K562 (cell line): ENCODE data around the gene ANKRD65. TPM values are rescaled to one million over a fixed set of nuclear protein-coding genes. Genes with fewer than 3 reads are reported as not detected.

Experiments
- BRCA1 ChIP-seq, 2 experiments: fragments of 450-650 bp in 1 of 2; sonication (generic) in 1 of 2; formaldehyde crosslinking in 1 of 2; IDR thresholded peaks; 2 replicates each; pipeline versions ENCODE4 v1.5.0 to v1.6.1; 2017 to 2020; ENCODE audit warnings: mild to moderate bottlenecking in 1 of 2, missing genetic modification reagents in 1 of 2
- BRF2 ChIP-seq: IDR thresholded peaks from 3 replicates; pipeline ENCODE4 v1.6.1; 2011; ENCODE audit warnings: borderline replicate concordance, mild to moderate bottlenecking; ENCODE audit not compliant: insufficient read length, insufficient read depth
- FOXP1 ChIP-seq: sonication (generic); formaldehyde crosslinking; IDR thresholded peaks from 2 replicates; pipeline ENCODE4 v1.8.0; 2022; ENCODE audit warnings: mild to moderate bottlenecking, missing genetic modification reagents
- GATAD2A ChIP-seq: fragments of 450-650 bp; IDR thresholded peaks from 2 replicates; pipeline ENCODE4 v1.6.1; 2017
- GTF2A2 ChIP-seq: IDR thresholded peaks from 2 replicates; pipeline ENCODE4 v1.6.1; 2016; ENCODE audit warnings: mild to moderate bottlenecking, missing genetic modification characterization, missing compliant biosample characterization
- HMG20B ChIP-seq: fragments of 250-450 bp; sonication (Bioruptor Pico); IDR thresholded peaks from 2 replicates; pipeline ENCODE4 v1.5.0; 2021; ENCODE audit warnings: mild to moderate bottlenecking
- ILK ChIP-seq: fragments of 450-650 bp; IDR thresholded peaks from 2 replicates; pipeline ENCODE4 v1.6.1; 2016; ENCODE audit warnings: missing genetic modification characterization, low read depth, mild to moderate bottlenecking, missing compliant biosample characterization, moderate library complexity, borderline replicate concordance
- KLF13 ChIP-seq: fragments of 450-650 bp; IDR thresholded peaks from 2 replicates; pipeline ENCODE4 v1.6.1; 2016; ENCODE audit warnings: missing genetic modification characterization, low read depth, mild to moderate bottlenecking, missing compliant biosample characterization, moderate library complexity, borderline replicate concordance
- LCOR ChIP-seq: sonication (generic); formaldehyde crosslinking; IDR thresholded peaks from 2 replicates; pipeline ENCODE4 v1.8.0; 2022; ENCODE audit warnings: mild to moderate bottlenecking, missing genetic modification reagents
- MYNN ChIP-seq, 2 experiments: sonication (generic); formaldehyde crosslinking in 1 of 2; IDR thresholded peaks; 2 replicates each; pipeline versions ENCODE4 v1.5.0 to v1.6.1; 2016 to 2020; ENCODE audit warnings: antibody characterized with exemption in 1 of 2, missing genetic modification reagents in 1 of 2
- NCOA6 ChIP-seq: fragments of 450-650 bp; IDR thresholded peaks from 2 replicates; pipeline ENCODE4 v1.6.1; 2017; ENCODE audit warnings: mild to moderate bottlenecking
- NR3C1 ChIP-seq: sonication (generic); formaldehyde crosslinking; IDR thresholded peaks from 2 replicates; pipeline ENCODE4 v1.8.1; 2022; ENCODE audit warnings: missing genetic modification reagents
- RFX1 ChIP-seq: fragments of 450-650 bp; IDR thresholded peaks from 2 replicates; pipeline ENCODE4 v1.6.1; 2016; ENCODE audit warnings: mild to moderate bottlenecking, moderate library complexity
- USF1 ChIP-seq: sonication (generic); formaldehyde crosslinking; IDR thresholded peaks from 2 replicates; pipeline ENCODE4 v1.9.0; 2022; ENCODE audit warnings: mild to moderate bottlenecking, missing genetic modification reagents
- VEZF1 ChIP-seq: fragments of 200-800 bp; sonication (Bioruptor generic); IDR thresholded peaks from 2 replicates; pipeline ENCODE4 v1.6.1; 2017; ENCODE audit warnings: missing genetic modification characterization, missing compliant biosample characterization
- ZBTB34 ChIP-seq: fragments of 250-450 bp; sonication (Bioruptor Pico); IDR thresholded peaks from 2 replicates; pipeline ENCODE4 v1.8.0; 2021; ENCODE audit warnings: mild to moderate bottlenecking, moderate library complexity
- ZNF121 ChIP-seq: sonication (generic); formaldehyde crosslinking; conservative IDR thresholded peaks from 2 replicates; pipeline ENCODE4 v1.8.0; 2022; ENCODE audit warnings: missing genetic modification reagents
- ZNF143 ChIP-seq: sonication (generic); formaldehyde crosslinking; IDR thresholded peaks from 2 replicates; pipeline ENCODE4 v1.9.0; 2022; ENCODE audit warnings: mild to moderate bottlenecking, missing genetic modification reagents
- ZNF224 ChIP-seq: sonication (generic); formaldehyde crosslinking; IDR thresholded peaks from 2 replicates; pipeline ENCODE4 v1.8.0; 2022; ENCODE audit warnings: mild to moderate bottlenecking, missing genetic modification reagents
- ZNF253 ChIP-seq: fragments of 250-450 bp; sonication (Bioruptor Pico); conservative IDR thresholded peaks from 2 replicates; pipeline ENCODE4 v1.6.1; 2021; ENCODE audit warnings: mild to moderate bottlenecking
- ZNF511 ChIP-seq: sonication (generic); formaldehyde crosslinking; IDR thresholded peaks from 2 replicates; pipeline ENCODE4 v1.8.0; 2022; ENCODE audit warnings: mild to moderate bottlenecking, missing genetic modification reagents
- ZNF780A ChIP-seq: fragments of 250-450 bp; sonication (Bioruptor Pico); IDR thresholded peaks from 2 replicates; pipeline ENCODE4 v1.5.0; 2021; ENCODE audit warnings: mild to moderate bottlenecking
- polyA plus RNA-seq, 8 experiments: library from polyadenylated mRNA; depleted of rRNA in 4 of 8; stranded (reverse) in 5 of 8; unstranded in 3 of 8; fragments of >200 nt; fragmentation: Nextera tagmentation in 2 of 8; fragmentation: Illumina TruSeq in 1 of 8; extraction: Ambion mirVana in 2 of 8; extraction: Trizol in 1 of 8; gene quantifications; 2 replicates each; pipeline versions ENCODE4 v1.2.1 to v1.2.3, GENCODE V29; 2011 to 2014; ENCODE audit warnings: inconsistent platforms in 1 of 8, missing spikeins in 1 of 8
- total RNA-seq, 7 experiments: library from RNA; depleted of rRNA in 6 of 7; stranded (reverse); fragments of >200 nt in 6 of 7; fragmentation: Illumina TruSeq in 2 of 7; extraction: Trizol in 2 of 7; gene quantifications; 2 replicates each; pipeline versions ENCODE4 v1.2.1 to v1.2.3, GENCODE V29; 2011 to 2021; ENCODE audit warnings: low replicate concordance in 1 of 7

ANKRD65 gene
- total and polyA plus RNA-seq, 9 of the 15 experiments (the other 6 are each of a cell fraction or from before 2014, with no cell fraction given) = not detected

GRCh38 chr1:1422465-1423244 is 1.6 kb upstream of the ANKRD65 start (continued):
- TF ChIP-seq BRF2 (no peak), KLF13 (tag) (no peak), ZNF511 (CRISPR knock-in tag) (no peak), BRCA1 (IDR thresholded peaks at IDR 0.05) (no peak), BRCA1 (CRISPR knock-in tag; IDR thresholded peaks at IDR 0.05) (no peak), ZNF224 (CRISPR knock-in tag) (no peak), HMG20B (no peak), ZNF143 (CRISPR knock-in tag) (no peak), LCOR (CRISPR knock-in tag) (no peak), ZNF780A (CRISPR knock-in tag) (no peak), ZNF253 (CRISPR knock-in tag) (no peak), NR3C1 (no peak), VEZF1 (CRISPR knock-in tag) (no peak), ILK (tag) (no peak), ZBTB34 (CRISPR knock-in tag) (peak; percentile 67; the same call in 1 of the 2 replicates), ZNF121 (CRISPR knock-in tag) (no peak), GTF2A2 (tag) (peak; percentile 74), RFX1 (peak; percentile 96), GATAD2A (0 out of 2 replicates have a peak, but pooled peaks have one; percentile 43), MYNN (IDR thresholded peaks at IDR 0.05) (no peak), MYNN (CRISPR knock-in tag; IDR thresholded peaks at IDR 0.05) (no peak), NCOA6 (no peak), FOXP1 (no peak), USF1 (no peak)
